CD14-positive monocyte (primary cell): Measurements from ENCODE around the gene FAM170B. TPM values are rescaled to one million over a fixed set of nuclear protein-coding genes. Genes with fewer than 3 reads are reported as not detected.

Source experiments
- DNase-seq, 3 donors: peaks; one replicate each; pipeline ENCODE4 v3.0.0-alpha.2; 2011 to 2022
- H2AFZ ChIP-seq: 2 replicates; pipeline ENCODE4 v1.6.0; 2012; ENCODE audit warnings: mild to moderate bottlenecking, low read depth, low read length, inconsistent platforms; ENCODE audit not compliant: insufficient read depth, poor library complexity, severe bottlenecking
- H3K27ac ChIP-seq, 2 donors: 1 replicate in 1 of 2; 2 replicates in 1 of 2; pipeline ENCODE4 v1.5.1; 2012 to 2013; ENCODE audit warnings: low read length in 2 of 2, control low read depth in 1 of 2, inconsistent platforms in 1 of 2, low read depth in 1 of 2, mild to moderate bottlenecking in 1 of 2
- H3K27me3 ChIP-seq, 2 donors: one replicate each; pipeline versions ENCODE4 v1.6.0 to v1.6.1; 2011 to 2013; ENCODE audit warnings: low read length in 2 of 2; ENCODE audit not compliant: control insufficient read depth in 2 of 2, insufficient read depth in 2 of 2
- H3K36me3 ChIP-seq, 2 donors: replicated peaks in 1 of 2; 1 replicate in 1 of 2; 2 replicates in 1 of 2; pipeline versions ENCODE4 v1.5.1 to v1.6.1; 2012 to 2013; ENCODE audit warnings: low read length in 2 of 2, control low read depth in 1 of 2, inconsistent platforms in 1 of 2, mild to moderate bottlenecking in 1 of 2; ENCODE audit not compliant: insufficient read depth in 2 of 2, control insufficient read depth in 1 of 2
- H3K4me1 ChIP-seq, 2 donors: 1 replicate in 1 of 2; 2 replicates in 1 of 2; pipeline versions ENCODE4 v1.5.1 to v1.6.1; 2012 to 2013; ENCODE audit warnings: low read length in 2 of 2, control low read depth in 1 of 2, inconsistent platforms in 1 of 2, mild to moderate bottlenecking in 1 of 2, moderate library complexity in 1 of 2; ENCODE audit not compliant: insufficient read depth in 2 of 2, control insufficient read depth in 1 of 2
- H3K4me2 ChIP-seq: replicated peaks from 2 replicates; pipeline ENCODE3; 2012; ENCODE audit warnings: low read length, moderate library complexity, mild to moderate bottlenecking; ENCODE audit not compliant: poor library complexity, severe bottlenecking; ENCODE audit errors: extremely low read depth
- H3K4me3 ChIP-seq, 3 experiments: fragments of 200-600 bp in 1 of 3; sonication (generic) in 1 of 3; replicated peaks in 1 of 3; 1 replicate in 2 of 3; 2 replicates in 1 of 3; pipeline ENCODE4 v1.5.1; 2011 to 2013; ENCODE audit warnings: low read length in 3 of 3, mild to moderate bottlenecking in 3 of 3, control low read depth in 2 of 3, low read depth in 2 of 3, inconsistent platforms in 1 of 3, moderate library complexity in 1 of 3
- H3K79me2 ChIP-seq: 2 replicates; pipeline ENCODE4 v1.6.0; 2012; ENCODE audit warnings: mild to moderate bottlenecking, control low read depth, inconsistent platforms, low read length, moderate library complexity; ENCODE audit not compliant: insufficient read depth
- H3K9ac ChIP-seq: 2 replicates; pipeline ENCODE4 v1.6.0; 2017; ENCODE audit warnings: low read length, mild to moderate bottlenecking; ENCODE audit not compliant: insufficient read depth, poor library complexity, severe bottlenecking
- H3K9me3 ChIP-seq, 2 donors: replicated peaks in 1 of 2; 1 replicate in 1 of 2; 2 replicates in 1 of 2; pipeline versions ENCODE4 v1.5.1 to v1.6.1; 2012 to 2013; ENCODE audit warnings: low read length in 2 of 2, control low read depth in 1 of 2; ENCODE audit not compliant: control insufficient read depth in 1 of 2, insufficient read depth in 1 of 2
- H4K20me1 ChIP-seq: 2 replicates; pipeline ENCODE4 v1.6.0; 2012; ENCODE audit warnings: mild to moderate bottlenecking, low read length, control low read depth, moderate library complexity; ENCODE audit not compliant: insufficient read depth
- H3K27ac Mint-ChIP-seq, 7 donors: one replicate each; pipeline ENCODE4 v1.8.0; 2020; ENCODE audit warnings: mild to moderate bottlenecking in 7 of 7, mixed read lengths in 7 of 7, moderate library complexity in 6 of 7, inconsistent platforms in 2 of 7
- H3K27me3 Mint-ChIP-seq, 3 donors: one replicate each; pipeline ENCODE4 v1.8.0; 2021 to 2022; ENCODE audit warnings: low read depth in 3 of 3, mild to moderate bottlenecking in 3 of 3, mixed read lengths in 3 of 3, moderate library complexity in 3 of 3, inconsistent platforms in 1 of 3
- H3K36me3 Mint-ChIP-seq, 2 donors: one replicate each; pipeline ENCODE4 v1.8.0; 2020; ENCODE audit warnings: mixed read lengths in 2 of 2, inconsistent platforms in 1 of 2, mild to moderate bottlenecking in 1 of 2
- H3K4me1 Mint-ChIP-seq: one replicate; pipeline ENCODE4 v1.8.0; 2020; ENCODE audit warnings: mild to moderate bottlenecking, mixed read lengths
- H3K4me3 Mint-ChIP-seq, 2 donors: one replicate each; pipeline ENCODE4 v1.8.0; 2020; ENCODE audit warnings: mild to moderate bottlenecking in 2 of 2, mixed read lengths in 2 of 2, moderate library complexity in 1 of 2
- H3K9me3 Mint-ChIP-seq, 7 donors: one replicate each; pipeline ENCODE4 v1.8.0; 2020 to 2022; ENCODE audit warnings: mixed read lengths in 7 of 7, mild to moderate bottlenecking in 6 of 7, moderate library complexity in 6 of 7, inconsistent platforms in 2 of 7
- CTCF ChIP-seq: fragments of 200-600 bp; IDR thresholded peaks from one replicate; pipeline ENCODE4 v1.8.0; 2022; ENCODE audit warnings: antibody characterized with exemption, mild to moderate bottlenecking
- WGBS: methylation state at CpG from one replicate; pipeline ENCODE4 v1.1.5; 2013; ENCODE audit warnings: missing lambda C conversion rate; ENCODE audit not compliant: insufficient coverage; 5-methylcytosine and 5-hydroxymethylcytosine counted together
- intact Hi-C, 2 donors: fragments of 100-400 bp; cut with micrococcal nuclease; formaldehyde crosslinking; loops; one replicate each; pipeline versions ENCODE4 v1.15.0 to v1.15.1; 2023
- polyA plus RNA-seq, 3 donors: library from polyadenylated mRNA; depleted of rRNA in 1 of 3; unstranded in 2 of 3; stranded (reverse) in 1 of 3; fragments of 300-500 nt in 2 of 3; fragments of >200 nt in 1 of 3; fragmentation: Illumina TruSeq in 2 of 3; gene quantifications; 1 replicate in 2 of 3; 2 replicates in 1 of 3; pipeline ENCODE4 v1.2.3, GENCODE V29; 2012 to 2021

The FAM170B gene
- polyA plus RNA-seq, 3 donors = not detected

DNA sequence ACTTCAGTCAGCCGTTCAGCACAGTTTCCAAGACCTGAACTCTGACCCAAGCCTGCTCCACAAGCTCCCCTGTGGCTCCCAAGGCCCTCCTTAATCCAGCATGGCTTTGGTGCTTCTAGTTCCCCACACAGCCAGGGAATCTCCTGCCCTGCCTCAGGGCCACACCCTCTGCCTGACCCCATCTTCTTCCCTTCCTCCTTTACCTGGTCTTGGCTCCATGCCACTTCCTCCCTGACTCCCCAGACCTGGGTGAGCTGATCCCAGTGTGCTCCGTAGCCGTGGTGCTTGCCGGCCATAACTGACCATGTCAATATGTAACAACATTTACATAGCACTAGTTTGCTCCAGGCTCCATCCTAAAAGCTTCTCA, 34.3 kb upstream of the FAM170B start:
- peak overlapping the region in 1 of 2 donors; percentile 30 for H3K4me3 Mint-ChIP-seq
- Histone ChIP-seq H4K20me1 (no peaks in the 10 kb centered on the region), H3K36me3 (no peaks in the 10 kb centered on the region), H3K4me3 (no peak overlapping the region), H3K27ac (no peak overlapping the region), H3K27me3 (no peaks in the 10 kb centered on the region), H3K9me3 (no peaks in the 10 kb centered on the region), H3K4me1 (peaks cover 23 to 34% of the 10 kb centered on the region in 2 donors), H3K9ac (no peak overlapping the region), H3K79me2 (no peaks in the 10 kb centered on the region), H3K4me2 (no peak overlapping the region), H2AFZ (no peak overlapping the region)
- H3K36me3 Mint-ChIP-seq = peaks cover 0 to 10% of the 10 kb centered on the region in 2 donors
- H3K9me3 Mint-ChIP-seq = no peaks in the 10 kb centered on the region
- 100% methylated on average over 2 of the region's 4 CpGs for WGBS
- H3K27me3 Mint-ChIP-seq = peaks cover 0 to 6% (median 4%) of the 10 kb centered on the region in 3 donors
- peak overlapping the region in 3 of 7 donors; percentile 4 to 72 (median 19) for H3K27ac Mint-ChIP-seq
- intact Hi-C loops = no loop called here
- H3K4me1 Mint-ChIP-seq = peaks cover 24% of the 10 kb centered on the region
- no peak for TF ChIP-seq CTCF
- DNase-seq = no peak

DNA sequence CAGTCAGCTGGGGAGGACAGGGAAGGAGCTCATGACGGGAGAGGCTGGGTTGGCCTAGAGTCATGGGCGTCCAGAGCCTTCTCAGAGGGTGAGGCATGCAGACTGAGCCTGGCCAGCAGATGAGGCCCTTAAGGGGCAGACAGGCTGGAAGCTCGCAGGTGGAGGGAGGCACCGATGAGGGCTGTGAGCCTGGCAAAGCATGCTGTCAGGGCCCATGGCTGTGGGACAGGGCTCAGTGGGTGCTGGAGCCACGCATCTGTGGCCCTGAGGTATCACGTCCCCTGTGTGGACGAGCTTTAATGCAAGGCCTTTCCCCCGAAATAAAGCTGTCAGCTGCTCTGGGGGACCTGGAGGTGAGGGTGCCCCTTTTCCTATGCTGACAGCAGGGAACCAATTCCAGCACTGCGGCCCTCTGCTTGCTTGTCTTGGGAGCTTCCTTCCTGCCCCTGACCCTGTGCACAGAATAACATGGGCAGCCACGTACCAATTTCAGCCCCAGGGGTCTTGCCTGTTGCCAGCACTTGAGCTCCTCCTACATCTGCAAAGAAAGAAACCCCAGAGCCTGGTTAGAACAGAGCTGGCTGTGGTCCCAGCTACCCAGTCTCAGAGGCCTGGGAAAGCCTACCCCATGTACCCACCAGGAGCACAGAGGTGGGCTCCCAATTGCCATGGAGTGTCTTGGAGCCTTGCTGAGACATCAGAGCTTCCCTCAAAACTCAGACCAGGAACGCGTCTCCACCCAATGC, 33.8 kb upstream of the FAM170B start:
- peaks cover 24% of the 10 kb centered on the region for H3K4me1 Mint-ChIP-seq
- Histone ChIP-seq H3K27ac (no peak overlapping the region), H3K4me1 (peaks cover 23 to 34% of the 10 kb centered on the region in 2 donors), H2AFZ (no peak overlapping the region), H3K79me2 (no peaks in the 10 kb centered on the region), H3K4me2 (no peak overlapping the region), H3K9me3 (no peaks in the 10 kb centered on the region), H4K20me1 (no peaks in the 10 kb centered on the region), H3K4me3 (no peak overlapping the region), H3K9ac (no peak overlapping the region), H3K27me3 (no peaks in the 10 kb centered on the region), H3K36me3 (no peaks in the 10 kb centered on the region)
- H3K27me3 Mint-ChIP-seq = peaks cover 0 to 6% (median 4%) of the 10 kb centered on the region in 3 donors
- intact Hi-C loops = no loop called here
- 96% methylated on average over 9 of the region's 12 CpGs for WGBS
- no peak for TF ChIP-seq CTCF
- H3K27ac Mint-ChIP-seq = peak overlapping the region in 2 of 7 donors; percentile 4 to 19
- H3K9me3 Mint-ChIP-seq = no peaks in the 10 kb centered on the region
- DNase-seq = no peak
- H3K4me3 Mint-ChIP-seq = no peak overlapping the region
- H3K36me3 Mint-ChIP-seq = peaks cover 0 to 10% of the 10 kb centered on the region in 2 donors
